WTC11 (cell line): ENCODE results near the gene ORAI2. TPM values are rescaled to one million over a fixed set of nuclear protein-coding genes. Genes with fewer than 3 reads are reported as not detected.
A peak's percentile ranks its signal among the peaks of the same experiment; 100 is the strongest.
"Not testable (repeated sequence)": the region's sequence is repeated elsewhere in the genome, so short reads cannot be mapped to it uniquely, and the experiment has no call there.

ENCODE experiments used
- ATAC-seq: fragments of 200-7000 bp; cut with Tn5 transposase; 2 replicates; pipeline ENCODE4 v1.10.0; 2021; ENCODE audit warnings: mild to moderate bottlenecking, moderate library complexity
- CTCF ChIA-PET: fragments of 300-600 bp; sonication (Branson Sonifier 250); formaldehyde crosslinking; loops from one replicate; lab custom pipeline; 2021; ENCODE audit warnings: antibody characterized with exemption; lab: Charles Lee
- POLR2A ChIA-PET: fragments of 350-600 bp; sonication (Branson Sonifier 250); formaldehyde crosslinking; loops from one replicate; lab custom pipeline; 2021; ENCODE audit warnings: antibody characterized with exemption; lab: Charles Lee
- DNase-seq: peaks from one replicate; pipeline ENCODE4 v3.0.0; 2021; ENCODE audit warnings: low spot score
- H3K27ac Mint-ChIP-seq: 2 replicates; pipeline ENCODE4 v1.8.0; 2021; ENCODE audit warnings: mixed read lengths
- H3K27me3 Mint-ChIP-seq: 2 replicates; pipeline ENCODE4 v1.8.0; 2021; ENCODE audit warnings: low read depth, mild to moderate bottlenecking, moderate library complexity, mixed read lengths
- H3K36me3 Mint-ChIP-seq: 2 replicates; pipeline ENCODE4 v1.8.0; 2021; ENCODE audit warnings: mixed read lengths
- H3K4me1 Mint-ChIP-seq: 2 replicates; pipeline ENCODE4 v1.8.0; 2022; ENCODE audit warnings: mixed read lengths
- H3K4me3 Mint-ChIP-seq: 2 replicates; pipeline ENCODE4 v1.8.0; 2021; ENCODE audit warnings: mild to moderate bottlenecking, moderate library complexity, mixed read lengths
- H3K9me3 Mint-ChIP-seq: 2 replicates; pipeline ENCODE4 v1.8.0; 2021; ENCODE audit warnings: mixed read lengths
- KAT7 ChIP-seq: sonication (generic); formaldehyde crosslinking; IDR thresholded peaks from 2 replicates; pipeline ENCODE4 v1.8.1; 2023; ENCODE audit warnings: missing genetic modification reagents, mild to moderate bottlenecking, borderline replicate concordance
- ZNF121 ChIP-seq: sonication (generic); formaldehyde crosslinking; IDR thresholded peaks from 2 replicates; pipeline ENCODE4 v1.8.0; 2023; ENCODE audit warnings: missing genetic modification reagents
- ZNF138 ChIP-seq: sonication (generic); formaldehyde crosslinking; conservative IDR thresholded peaks from 2 replicates; pipeline ENCODE4 v1.8.1; 2022; ENCODE audit warnings: mild to moderate bottlenecking, moderate library complexity, missing genetic modification reagents
- ZNF671 ChIP-seq: fragments of 250-450 bp; sonication (Bioruptor Pico); IDR thresholded peaks from 2 replicates; pipeline ENCODE4 v1.8.0; 2021; ENCODE audit warnings: mild to moderate bottlenecking
- total RNA-seq: library from RNA; stranded (reverse); gene quantifications from 3 replicates; pipeline ENCODE4 v1.2.3, GENCODE V29; 2021
- TF ChIP-seq, protein P1 (sequence below): fragments of 200-600 bp; IDR thresholded peaks from 2 replicates; pipeline ENCODE4 v1.8.0; 2022; ENCODE audit warnings: antibody characterized with exemption
- TF ChIP-seq, protein P2 (sequence below): sonication (generic); formaldehyde crosslinking; conservative IDR thresholded peaks from 2 replicates; pipeline ENCODE4 v1.8.1; 2023; ENCODE audit warnings: mild to moderate bottlenecking, low read depth, missing genetic modification reagents, moderate library complexity
- TF ChIP-seq, protein P3 (sequence below): sonication (generic); formaldehyde crosslinking; IDR thresholded peaks from 2 replicates; pipeline ENCODE4 v1.8.0; 2022; ENCODE audit warnings: missing genetic modification reagents
- TF ChIP-seq, protein P4 (sequence below): fragments of 250-450 bp; sonication (Bioruptor Pico); IDR thresholded peaks from 2 replicates; pipeline ENCODE4 v1.9.0; 2021; ENCODE audit warnings: mild to moderate bottlenecking
- TF ChIP-seq, protein P5 (sequence below): sonication (generic); formaldehyde crosslinking; IDR thresholded peaks from 2 replicates; pipeline ENCODE4 v1.8.1; 2023; ENCODE audit warnings: mild to moderate bottlenecking, missing genetic modification reagents, moderate library complexity

Gene ORAI2
- total RNA-seq, 1 experiment from 2014 or later: 22.2 TPM

DNA sequence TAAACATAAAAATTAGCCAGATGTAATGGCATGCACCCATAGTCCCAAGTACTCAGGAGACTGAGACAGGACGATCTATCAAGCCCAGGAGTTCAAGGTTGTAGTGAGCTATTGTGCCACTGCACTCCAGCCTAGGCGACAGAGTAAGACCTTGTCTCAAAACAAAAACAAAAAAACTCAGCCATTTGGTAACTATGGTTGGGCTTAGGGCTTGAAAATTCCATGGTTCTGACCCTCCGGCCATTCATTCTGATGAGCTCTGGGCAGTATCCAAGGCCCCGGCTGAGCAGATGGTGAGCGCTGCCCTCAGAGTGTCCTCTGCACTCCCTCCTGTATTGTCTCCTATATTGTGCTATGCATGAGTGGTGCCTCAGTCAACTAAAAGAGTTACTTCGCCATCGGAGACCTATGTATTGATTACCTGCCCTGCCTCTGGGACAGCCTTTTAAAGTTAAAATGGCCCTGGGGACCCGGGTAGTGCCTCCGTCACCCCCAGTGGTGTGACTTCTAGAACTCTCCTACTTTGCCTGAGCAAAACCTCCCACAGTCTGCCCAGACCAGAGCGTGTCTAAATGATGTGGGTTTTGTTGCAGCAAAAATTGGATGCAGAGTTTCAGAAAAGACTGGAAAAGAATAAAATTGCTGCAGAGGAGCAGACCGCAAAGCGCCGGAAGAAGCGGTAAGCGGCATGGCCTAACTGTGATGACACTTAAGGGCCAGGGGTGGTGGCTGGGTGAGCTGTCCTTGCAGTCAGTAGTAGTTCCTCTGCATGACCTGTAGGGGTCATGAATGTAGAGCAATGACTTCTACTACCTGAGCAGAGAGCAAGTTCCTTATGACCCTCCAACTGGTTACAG is 29.1 kb upstream of the ORAI2 start:
- ChIA-PET POLR2A (interaction anchor here (0.5 to 1.1 kb wide), 2 partner anchors 9 to 125 kb away, joined by 3 to 4 read pairs; no protein-coding TSS in a partner anchor), CTCF (interaction anchor here (0.5 to 2.1 kb wide), 21 partner anchors 9 to 168 kb away, joined by 3 to 21 read pairs (median 4); partner anchors contain the start of genes ORAI2 and PRKRIP1)
- Mint-ChIP-seq H3K4me1 (no peaks in the 10 kb centered on the region), H3K27me3 (no peaks in the 10 kb centered on the region), H3K9me3 (peaks cover 3% of the 10 kb centered on the region), H3K4me3 (no peak overlapping the region), H3K27ac (peak overlapping the region; percentile 33; the same call in 1 of the 2 replicates), H3K36me3 (peaks cover 71% of the 10 kb centered on the region)
- peak; percentile 100 for ATAC-seq
- TF ChIP-seq, protein P1, sequence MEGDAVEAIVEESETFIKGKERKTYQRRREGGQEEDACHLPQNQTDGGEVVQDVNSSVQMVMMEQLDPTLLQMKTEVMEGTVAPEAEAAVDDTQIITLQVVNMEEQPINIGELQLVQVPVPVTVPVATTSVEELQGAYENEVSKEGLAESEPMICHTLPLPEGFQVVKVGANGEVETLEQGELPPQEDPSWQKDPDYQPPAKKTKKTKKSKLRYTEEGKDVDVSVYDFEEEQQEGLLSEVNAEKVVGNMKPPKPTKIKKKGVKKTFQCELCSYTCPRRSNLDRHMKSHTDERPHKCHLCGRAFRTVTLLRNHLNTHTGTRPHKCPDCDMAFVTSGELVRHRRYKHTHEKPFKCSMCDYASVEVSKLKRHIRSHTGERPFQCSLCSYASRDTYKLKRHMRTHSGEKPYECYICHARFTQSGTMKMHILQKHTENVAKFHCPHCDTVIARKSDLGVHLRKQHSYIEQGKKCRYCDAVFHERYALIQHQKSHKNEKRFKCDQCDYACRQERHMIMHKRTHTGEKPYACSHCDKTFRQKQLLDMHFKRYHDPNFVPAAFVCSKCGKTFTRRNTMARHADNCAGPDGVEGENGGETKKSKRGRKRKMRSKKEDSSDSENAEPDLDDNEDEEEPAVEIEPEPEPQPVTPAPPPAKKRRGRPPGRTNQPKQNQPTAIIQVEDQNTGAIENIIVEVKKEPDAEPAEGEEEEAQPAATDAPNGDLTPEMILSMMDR: peak; percentile 65
- TF ChIP-seq, protein P2, sequence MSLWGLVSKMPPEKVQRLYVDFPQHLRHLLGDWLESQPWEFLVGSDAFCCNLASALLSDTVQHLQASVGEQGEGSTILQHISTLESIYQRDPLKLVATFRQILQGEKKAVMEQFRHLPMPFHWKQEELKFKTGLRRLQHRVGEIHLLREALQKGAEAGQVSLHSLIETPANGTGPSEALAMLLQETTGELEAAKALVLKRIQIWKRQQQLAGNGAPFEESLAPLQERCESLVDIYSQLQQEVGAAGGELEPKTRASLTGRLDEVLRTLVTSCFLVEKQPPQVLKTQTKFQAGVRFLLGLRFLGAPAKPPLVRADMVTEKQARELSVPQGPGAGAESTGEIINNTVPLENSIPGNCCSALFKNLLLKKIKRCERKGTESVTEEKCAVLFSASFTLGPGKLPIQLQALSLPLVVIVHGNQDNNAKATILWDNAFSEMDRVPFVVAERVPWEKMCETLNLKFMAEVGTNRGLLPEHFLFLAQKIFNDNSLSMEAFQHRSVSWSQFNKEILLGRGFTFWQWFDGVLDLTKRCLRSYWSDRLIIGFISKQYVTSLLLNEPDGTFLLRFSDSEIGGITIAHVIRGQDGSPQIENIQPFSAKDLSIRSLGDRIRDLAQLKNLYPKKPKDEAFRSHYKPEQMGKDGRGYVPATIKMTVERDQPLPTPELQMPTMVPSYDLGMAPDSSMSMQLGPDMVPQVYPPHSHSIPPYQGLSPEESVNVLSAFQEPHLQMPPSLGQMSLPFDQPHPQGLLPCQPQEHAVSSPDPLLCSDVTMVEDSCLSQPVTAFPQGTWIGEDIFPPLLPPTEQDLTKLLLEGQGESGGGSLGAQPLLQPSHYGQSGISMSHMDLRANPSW (CRISPR knock-in tag): no peak
- peak; percentile 53 for DNase-seq

DNA sequence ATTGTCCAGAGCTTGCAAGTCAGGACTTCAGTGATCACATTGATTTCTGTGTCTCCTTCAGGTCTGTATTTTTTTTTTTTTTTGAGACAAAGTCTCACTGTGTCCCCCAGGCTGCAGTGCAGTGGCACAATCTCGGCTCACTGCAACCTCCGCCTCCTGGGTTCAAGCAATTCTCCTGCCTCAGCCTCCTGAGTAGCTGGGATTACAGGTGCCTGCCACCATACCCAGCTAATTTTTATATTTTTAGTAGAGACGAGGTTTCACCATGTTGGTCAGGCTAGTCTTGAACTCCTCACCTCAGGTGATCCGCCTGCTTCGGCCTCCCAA is 28.6 kb upstream of the ORAI2 start:
- DNase-seq, ATAC-seq, H3K27me3 Mint-ChIP-seq, H3K9me3 Mint-ChIP-seq, H3K4me3 Mint-ChIP-seq, H3K4me1 Mint-ChIP-seq, H3K27ac Mint-ChIP-seq: not testable (repeated sequence)
- ChIA-PET POLR2A (interaction anchor here (1.1 kb wide), 1 partner anchor 9 kb away, joined by 4 read pairs; no protein-coding TSS in a partner anchor), CTCF (interaction anchor here (0.6 to 2.1 kb wide), 19 partner anchors 8 to 168 kb away, joined by 3 to 21 read pairs (median 6); partner anchors contain the start of genes ORAI2 and PRKRIP1)
- peaks cover 74% of the 10 kb centered on the region for H3K36me3 Mint-ChIP-seq

DNA sequence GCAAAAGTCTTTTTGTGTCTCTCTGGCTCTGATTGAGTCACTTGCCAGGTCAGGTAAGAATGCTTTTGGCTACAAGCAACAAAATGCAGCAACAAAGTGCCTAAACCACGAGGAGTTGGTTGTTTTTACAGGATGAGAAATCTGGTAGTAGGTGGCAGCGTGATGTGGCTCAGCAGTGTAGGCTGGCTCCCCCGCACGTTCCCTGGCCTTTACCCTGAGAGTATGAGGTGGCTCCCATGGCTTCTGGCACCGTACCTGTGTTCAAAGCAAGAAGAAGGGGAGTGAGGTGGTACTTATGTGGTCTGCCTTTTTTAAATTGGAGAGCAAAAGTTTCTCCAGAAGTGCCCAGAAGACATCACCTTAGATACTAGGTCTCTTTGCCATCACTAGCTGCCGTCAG is 25.5 kb upstream of the ORAI2 start:
- DNase-seq (no peak), ATAC-seq (no peak)
- POLR2A ChIA-PET: no interaction called here
- CTCF ChIA-PET: interaction anchor here (0.6 kb wide), 1 partner anchor 129 kb away, joined by 3 read pairs; no protein-coding TSS in a partner anchor
- H3K4me1 Mint-ChIP-seq: no peaks in the 10 kb centered on the region
- no peak overlapping the region for H3K27ac Mint-ChIP-seq
- H3K9me3 Mint-ChIP-seq: peaks cover 19% of the 10 kb centered on the region
- H3K36me3 Mint-ChIP-seq: peaks cover 78% of the 10 kb centered on the region
- no peaks in the 10 kb centered on the region; the same call in 1 of the 2 replicates for H3K27me3 Mint-ChIP-seq
- H3K4me3 Mint-ChIP-seq: no peak overlapping the region
- no peak for TF ChIP-seq KAT7 (CRISPR knock-in tag)
- TF ChIP-seq, protein P3, sequence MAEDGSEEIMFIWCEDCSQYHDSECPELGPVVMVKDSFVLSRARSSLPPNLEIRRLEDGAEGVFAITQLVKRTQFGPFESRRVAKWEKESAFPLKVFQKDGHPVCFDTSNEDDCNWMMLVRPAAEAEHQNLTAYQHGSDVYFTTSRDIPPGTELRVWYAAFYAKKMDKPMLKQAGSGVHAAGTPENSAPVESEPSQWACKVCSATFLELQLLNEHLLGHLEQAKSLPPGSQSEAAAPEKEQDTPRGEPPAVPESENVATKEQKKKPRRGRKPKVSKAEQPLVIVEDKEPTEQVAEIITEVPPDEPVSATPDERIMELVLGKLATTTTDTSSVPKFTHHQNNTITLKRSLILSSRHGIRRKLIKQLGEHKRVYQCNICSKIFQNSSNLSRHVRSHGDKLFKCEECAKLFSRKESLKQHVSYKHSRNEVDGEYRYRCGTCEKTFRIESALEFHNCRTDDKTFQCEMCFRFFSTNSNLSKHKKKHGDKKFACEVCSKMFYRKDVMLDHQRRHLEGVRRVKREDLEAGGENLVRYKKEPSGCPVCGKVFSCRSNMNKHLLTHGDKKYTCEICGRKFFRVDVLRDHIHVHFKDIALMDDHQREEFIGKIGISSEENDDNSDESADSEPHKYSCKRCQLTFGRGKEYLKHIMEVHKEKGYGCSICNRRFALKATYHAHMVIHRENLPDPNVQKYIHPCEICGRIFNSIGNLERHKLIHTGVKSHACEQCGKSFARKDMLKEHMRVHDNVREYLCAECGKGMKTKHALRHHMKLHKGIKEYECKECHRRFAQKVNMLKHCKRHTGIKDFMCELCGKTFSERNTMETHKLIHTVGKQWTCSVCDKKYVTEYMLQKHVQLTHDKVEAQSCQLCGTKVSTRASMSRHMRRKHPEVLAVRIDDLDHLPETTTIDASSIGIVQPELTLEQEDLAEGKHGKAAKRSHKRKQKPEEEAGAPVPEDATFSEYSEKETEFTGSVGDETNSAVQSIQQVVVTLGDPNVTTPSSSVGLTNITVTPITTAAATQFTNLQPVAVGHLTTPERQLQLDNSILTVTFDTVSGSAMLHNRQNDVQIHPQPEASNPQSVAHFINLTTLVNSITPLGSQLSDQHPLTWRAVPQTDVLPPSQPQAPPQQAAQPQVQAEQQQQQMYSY: no peak
- TF ChIP-seq ZNF671 (CRISPR knock-in tag): no peak
- no peak for TF ChIP-seq ZNF138 (CRISPR knock-in tag)
- TF ChIP-seq, protein P4, sequence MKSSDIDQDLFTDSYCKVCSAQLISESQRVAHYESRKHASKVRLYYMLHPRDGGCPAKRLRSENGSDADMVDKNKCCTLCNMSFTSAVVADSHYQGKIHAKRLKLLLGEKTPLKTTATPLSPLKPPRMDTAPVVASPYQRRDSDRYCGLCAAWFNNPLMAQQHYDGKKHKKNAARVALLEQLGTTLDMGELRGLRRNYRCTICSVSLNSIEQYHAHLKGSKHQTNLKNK: no peak
- TF ChIP-seq, protein P5, sequence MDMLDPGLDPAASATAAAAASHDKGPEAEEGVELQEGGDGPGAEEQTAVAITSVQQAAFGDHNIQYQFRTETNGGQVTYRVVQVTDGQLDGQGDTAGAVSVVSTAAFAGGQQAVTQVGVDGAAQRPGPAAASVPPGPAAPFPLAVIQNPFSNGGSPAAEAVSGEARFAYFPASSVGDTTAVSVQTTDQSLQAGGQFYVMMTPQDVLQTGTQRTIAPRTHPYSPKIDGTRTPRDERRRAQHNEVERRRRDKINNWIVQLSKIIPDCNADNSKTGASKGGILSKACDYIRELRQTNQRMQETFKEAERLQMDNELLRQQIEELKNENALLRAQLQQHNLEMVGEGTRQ (CRISPR knock-in tag): no peak
- no peak for TF ChIP-seq ZNF121

DNA sequence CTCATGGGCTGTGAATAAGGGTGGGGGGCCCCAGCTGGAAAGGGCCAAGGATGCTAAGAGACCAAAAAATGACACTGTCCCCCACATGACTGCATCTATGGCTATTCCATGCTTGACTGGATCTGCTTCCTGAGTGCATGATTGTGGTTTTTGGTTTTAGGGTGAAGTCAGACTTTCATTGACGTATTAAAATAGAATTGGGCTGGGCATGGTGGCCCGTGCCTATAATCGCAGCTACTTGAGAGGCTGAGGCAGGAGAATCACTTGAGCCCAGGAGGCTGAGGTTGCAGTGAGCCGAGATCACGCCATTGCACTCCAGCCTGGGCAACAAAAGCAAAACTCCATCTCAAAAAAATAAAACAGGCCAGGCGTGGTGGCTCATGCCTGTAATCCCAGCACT is 24.8 kb upstream of the ORAI2 start:
- ATAC-seq, H3K27me3 Mint-ChIP-seq, POLR2A ChIA-PET, H3K4me3 Mint-ChIP-seq, H3K4me1 Mint-ChIP-seq, H3K27ac Mint-ChIP-seq, DNase-seq: not testable (repeated sequence)
- peaks cover 19% of the 10 kb centered on the region for H3K9me3 Mint-ChIP-seq
- CTCF ChIA-PET: interaction anchor here (0.6 kb wide), 1 partner anchor 130 kb away, joined by 3 read pairs; no protein-coding TSS in a partner anchor
- H3K36me3 Mint-ChIP-seq: peaks cover 76% of the 10 kb centered on the region
